T-helper 22 cell (primary cell): Measurements from ENCODE around the gene BTG1.
"Not testable (repeated sequence)": the region's sequence is repeated elsewhere in the genome, so short reads cannot be mapped to it uniquely, and the experiment has no call there.

Experiments used
- DNase-seq: peaks from one replicate; pipeline ENCODE4 v3.0.0-alpha.2; 2020; ENCODE audit warnings: low read depth

Gene BTG1

DNA sequence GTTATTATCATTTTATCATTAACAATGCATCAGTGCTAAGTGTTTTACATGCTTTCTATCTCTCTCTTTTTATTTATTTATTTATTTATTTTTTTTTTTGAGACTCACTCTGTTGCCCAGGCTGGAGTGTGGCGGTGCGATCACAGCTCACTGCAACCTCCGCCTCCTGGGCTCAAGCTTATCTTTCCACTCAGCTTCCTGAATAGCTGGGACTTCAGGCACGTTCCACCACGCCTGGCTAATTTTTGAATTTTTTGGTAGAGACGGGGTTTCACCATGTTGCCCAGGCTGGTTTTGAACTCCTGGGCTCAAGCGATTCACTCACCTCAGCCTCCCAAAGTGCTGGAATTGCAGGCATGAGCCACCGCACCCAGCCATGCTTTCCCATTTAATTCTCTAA, 3.9 kb upstream of the BTG1 start:
- no peak for DNase-seq

DNA sequence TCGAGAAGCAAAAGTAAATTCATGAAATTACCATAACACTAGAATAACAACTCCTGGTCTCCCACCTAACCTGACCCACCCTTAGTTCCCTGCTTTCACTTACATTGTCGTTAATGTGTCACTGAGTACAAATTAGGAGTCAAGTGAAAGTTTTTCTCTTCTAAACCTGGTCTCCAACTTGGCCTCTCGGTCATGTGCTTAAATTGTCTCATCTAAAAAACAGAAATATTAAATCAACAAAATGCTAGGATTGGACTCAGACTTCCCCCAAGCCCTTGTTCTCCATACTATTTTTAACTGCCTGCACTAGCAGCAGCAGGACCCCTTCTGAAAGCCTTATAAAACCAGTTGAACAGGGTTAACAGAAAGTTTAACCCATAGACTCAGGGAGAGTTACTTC, 1.8 kb upstream of the BTG1 start:
- no peak for DNase-seq

DNA sequence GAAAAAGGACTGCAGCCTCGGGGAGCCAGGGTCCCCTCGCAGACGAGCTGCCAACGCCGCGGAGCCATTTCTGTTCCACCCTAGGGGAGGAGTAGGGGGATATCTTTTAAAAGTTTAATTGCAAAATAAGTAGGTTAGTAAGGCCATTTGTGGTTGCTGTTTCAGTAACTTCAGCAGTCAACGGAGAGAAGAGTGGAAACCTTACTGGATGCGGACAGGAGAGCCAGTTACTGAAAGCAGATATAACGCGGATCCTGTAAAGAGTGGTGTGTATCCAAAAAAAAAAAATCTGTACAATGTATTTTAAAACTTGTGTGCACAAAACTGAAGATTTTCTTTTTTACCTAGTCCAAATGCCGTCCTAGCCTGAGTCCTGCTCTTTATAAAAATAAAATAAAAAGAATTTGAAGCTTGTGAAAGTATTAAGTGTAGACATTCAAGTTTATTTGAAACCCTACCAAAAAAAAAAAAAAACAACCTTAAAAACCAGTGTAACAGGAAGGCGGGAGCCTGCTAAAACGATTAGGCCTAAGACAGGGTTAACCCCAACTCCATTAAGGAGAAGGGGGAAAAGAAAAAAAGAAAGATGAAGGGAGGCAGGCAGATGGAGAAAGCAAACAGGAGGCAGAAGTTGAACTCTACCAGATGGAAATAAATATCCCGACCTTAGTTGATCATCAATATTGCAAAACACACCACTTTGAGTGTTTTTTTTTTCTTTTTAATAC, 1.0 kb upstream of the BTG1 start:
- no peak for DNase-seq

DNA sequence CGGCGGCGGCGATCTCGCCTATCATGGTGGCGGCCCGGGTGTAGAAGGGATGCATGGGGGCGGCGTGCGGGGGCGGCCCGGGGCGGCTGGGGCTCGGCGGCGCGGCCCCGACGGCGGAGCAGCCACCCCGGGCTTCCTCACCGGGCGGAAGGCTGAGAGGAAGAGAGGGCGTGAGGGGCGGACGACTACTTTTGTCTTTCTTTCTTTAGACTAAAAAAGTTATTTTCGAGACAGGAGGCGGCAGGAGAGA, 240 bp downstream of the BTG1 start:
- peak; percentile 16 for DNase-seq

DNA sequence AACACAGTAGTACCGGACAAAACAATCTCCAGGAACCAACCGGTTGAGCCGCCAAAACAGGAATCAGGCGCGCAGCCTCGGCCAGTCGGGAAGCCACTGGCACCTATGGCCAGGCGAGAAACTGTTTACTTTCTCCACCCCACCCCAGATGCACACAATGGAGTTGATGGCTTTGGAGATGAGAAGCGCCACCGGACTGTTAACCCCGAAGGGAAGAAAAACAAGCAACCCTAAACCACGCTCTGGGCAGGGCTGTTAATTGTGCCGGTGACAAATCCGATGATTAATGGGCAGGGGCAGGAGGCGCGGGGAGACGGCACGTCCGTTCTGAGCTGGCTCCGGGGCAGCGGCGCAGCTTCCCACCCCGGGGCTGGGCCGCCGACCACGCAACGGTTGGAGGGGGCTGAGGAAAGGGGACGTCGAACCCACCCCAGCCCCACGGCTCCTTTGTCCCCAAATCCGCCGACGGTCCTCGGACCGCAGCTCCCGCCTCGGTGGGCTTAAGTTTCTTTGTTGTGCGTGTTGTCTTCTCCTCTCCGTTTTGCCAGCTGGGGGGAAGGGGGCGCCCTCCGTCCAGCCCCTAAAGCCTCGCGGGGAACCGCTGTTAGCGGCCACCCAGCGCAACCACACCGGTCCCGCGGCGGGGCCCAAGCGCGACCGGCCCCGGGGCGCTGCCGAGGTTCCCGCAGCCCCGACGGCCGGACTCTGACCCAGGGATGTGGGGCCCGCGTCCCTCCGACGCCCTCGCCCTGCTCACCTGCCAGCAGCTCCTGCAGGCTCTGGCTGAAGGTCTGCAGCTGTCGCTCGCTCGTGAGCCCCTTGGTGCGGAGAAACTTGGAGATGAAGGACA, 790 bp downstream of the BTG1 start:
- DNase-seq: no peak

DNA sequence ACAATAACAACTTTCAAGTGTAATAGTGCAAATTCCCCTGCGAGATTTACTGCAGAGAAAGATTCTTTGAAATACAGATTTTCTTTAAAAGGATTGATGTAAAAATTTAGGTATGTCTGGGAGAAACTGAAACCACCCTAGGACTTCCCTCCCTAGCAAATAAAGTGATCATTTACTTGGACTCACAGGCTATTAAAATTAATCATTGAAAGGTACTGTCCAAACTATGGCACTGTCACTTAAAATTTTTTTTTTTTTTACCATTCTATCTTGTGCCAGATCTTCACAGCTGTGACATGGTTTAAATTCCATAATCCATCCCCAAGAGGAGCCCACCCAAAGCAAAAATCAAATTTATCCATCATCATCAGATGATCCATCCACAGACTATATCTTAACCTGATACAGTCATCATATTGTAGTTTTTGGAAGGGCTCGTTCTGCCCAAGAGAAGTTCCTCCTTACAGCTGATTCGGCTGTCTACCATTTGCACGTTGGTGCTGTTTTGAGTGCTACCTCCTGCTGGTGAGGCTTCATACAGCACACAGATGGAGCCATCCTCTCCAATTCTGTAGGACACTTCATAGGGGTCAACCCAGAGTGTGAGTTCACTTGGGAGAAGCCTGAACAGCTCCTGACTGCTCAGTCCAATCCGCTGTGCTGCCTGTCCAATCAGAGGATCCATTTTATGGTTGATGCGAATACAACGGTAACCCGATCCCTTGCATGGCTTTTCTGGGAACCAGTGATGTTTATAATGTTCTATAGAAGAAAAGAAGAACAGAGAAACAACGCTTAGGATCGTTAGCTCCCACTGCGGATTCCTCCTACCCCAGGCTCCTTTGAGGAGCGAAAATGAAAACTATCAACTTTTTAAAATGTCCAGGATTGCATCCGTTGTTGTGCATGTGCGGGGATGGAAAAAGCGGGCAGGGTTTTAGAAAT, 1.7 kb downstream of the BTG1 start:
- peak; percentile 43 for DNase-seq

DNA sequence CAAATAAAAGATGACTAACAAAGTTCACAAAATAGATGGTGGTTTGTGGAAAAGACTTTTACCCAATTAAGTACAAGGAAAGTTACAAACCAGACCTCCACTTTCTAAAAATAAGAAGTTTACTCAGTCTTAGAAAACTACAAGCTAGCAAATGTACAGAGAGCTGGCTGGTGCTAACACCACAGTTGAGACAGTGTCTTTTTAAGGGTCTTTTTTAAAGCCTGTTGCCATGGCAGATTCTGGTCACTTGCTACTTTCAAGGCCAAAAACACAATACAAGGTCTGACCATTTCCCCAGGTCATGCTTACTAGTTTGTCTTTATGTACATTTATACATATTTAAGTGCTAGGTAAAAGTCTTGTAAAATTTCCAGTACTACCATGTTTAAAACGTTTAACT, 2.4 kb downstream of the BTG1 start:
- no peak for DNase-seq

DNA sequence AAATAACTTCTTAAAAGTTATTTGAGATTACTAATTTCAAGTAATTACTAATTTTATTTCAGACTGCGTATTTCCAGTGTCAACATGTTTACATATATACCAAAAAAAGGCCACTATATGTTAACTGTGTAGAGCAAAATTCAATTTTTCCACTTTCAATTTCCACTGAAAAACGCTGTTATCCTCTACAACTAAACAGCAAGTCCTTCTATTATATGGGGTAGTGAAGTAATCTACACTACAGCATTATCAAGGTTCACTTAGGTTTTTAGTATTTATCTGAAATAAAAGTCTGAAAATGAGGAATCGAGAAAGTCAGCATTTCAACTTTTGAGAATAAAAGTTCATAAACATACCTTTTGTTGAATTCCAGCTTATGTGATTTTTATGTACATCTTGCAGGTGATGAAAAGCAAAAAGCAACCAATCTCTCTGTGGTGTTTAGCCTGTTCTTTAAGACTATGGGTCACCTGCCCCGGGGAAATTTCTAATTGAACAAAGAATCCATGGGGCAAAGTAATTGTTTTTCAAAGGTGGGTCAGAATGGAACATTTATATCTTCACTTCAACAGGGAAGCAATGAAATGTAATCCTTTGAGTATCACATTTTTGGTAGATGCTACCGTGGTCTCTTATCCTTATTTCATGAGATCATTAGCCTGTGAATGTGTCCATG, 3.3 kb downstream of the BTG1 start:
- DNase-seq: no peak

DNA sequence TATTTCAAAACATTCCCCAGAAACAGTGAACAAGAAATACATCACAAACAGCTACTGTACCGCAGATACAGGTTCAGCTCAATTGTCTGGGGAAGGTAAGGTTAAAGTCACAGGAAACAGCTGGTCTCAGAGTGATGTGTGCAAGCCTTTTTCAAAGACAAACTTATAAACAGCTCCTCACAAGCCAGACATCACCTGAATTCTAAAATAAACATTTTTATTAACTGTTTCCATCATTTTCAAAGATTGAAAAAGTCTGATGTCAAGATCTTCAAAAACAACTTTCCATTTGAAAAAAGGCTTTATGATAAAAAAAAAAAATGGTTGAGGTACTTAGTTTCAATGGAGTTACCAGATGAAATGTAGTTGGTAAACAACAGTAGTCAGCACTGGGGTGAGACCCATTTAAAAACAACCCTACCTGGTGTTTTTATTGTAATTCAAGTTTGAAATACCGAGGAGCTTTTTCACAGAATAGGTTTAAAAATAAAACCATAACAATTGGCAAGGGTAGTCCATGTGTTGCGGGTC, 4.0 kb downstream of the BTG1 start:
- no peak for DNase-seq

DNA sequence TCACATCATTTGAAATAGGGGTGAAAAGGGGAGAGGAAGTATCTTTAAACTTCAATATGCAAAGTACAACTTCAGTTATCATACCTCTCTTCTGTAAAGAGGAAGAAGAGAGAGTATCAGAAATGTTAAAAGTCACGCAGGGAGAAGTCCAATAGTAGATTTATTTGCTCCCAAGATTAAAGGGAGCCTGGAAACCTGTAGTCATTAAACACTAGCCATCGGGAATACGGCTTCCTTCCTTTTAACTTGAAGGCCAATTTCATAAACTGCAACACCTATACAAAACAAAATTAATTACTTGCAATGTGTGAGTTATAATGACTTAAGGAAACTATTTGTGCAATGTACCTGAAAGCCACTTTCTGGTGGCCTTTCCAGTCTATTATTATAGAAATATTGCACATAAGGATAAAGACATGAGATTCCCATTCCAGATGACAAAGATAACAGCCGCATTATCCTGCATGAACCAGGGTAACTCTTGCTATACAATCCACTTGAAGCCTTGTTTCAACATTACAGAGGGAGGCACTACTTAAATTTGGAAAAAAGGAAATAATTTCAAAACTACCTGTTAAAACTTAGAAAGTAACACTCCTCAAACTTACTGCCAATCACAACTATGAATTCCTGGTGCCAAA, 4.6 kb downstream of the BTG1 start:
- DNase-seq: no peak

DNA sequence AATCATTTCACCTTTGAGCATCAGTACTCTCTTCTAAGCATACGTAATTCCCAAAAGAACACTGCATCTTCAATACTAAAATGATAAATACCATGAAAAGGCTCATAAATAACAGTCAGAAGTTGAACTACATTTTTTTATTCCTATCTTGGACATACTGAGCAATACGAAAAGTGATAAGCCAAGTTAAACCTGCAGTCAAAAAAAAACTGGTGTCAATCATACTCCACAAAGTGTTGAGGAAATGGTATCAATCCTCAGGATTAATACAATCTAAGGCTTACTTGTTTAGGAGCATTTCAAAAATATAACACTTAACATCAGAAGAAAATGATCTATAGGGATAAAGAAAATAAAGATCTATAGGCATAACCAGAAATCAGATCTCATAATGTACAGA, 5.5 kb downstream of the BTG1 start:
- DNase-seq: no peak

DNA sequence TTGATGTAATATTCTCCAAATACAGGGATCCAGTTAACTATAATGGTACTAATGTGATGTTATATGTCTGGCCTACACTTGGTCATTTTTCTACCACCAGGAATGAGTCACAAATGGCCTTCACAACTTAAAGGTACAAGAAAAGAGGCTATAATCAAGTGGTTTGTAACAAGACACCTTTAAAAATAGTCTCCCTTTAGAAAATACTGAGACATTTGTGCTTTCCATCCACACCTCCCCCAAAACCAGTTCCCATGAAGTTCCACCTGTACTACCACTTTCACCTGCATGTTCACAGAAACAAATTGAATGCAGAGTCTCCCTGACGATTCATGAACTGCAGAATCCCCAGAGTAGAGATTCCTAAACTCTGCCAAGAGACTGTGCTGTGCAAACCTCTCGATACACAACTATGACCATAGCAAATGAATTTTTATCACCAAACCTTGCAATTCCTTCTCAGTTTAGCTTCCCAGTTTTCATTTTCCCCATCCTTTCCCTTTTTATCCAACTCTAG, 6.0 kb downstream of the BTG1 start:
- DNase-seq: no peak

DNA sequence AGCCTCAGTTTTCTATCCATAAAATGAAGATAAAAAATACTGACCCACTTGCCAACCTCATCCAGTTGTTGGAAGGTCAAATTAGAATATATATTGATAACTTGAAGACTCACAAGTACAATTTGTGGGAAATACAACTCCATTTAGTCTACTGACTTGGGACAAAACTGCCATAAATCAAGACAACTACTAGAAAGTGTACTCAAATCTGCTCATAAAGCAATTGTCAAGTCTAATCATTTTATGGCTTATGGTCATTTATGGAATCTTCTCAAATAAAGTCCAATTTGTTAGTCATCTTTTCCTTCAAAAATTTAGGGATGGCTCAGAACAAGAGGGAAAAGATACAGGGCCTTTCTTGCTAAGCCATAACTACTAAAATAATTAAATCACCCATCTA, 7.0 kb downstream of the BTG1 start:
- no peak for DNase-seq

DNA sequence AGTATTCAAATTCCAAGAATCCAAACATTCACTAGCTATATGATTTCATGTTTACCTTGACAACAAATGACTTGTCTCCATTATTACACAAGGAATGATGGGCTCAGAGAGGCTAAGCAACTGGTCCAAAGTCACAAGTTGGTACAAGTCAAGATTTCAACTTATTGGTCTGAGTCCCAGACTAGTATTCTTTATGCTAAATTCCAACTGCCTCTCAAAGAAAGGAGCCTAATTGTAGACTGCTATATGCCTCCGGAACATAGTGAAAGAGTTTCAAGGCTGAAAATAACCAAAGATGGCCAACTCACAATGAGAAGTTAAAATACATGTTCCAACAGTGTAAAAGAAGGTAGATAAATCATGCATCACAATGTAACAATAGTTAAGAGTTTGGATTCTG, 7.5 kb downstream of the BTG1 start:
- no peak for DNase-seq

DNA sequence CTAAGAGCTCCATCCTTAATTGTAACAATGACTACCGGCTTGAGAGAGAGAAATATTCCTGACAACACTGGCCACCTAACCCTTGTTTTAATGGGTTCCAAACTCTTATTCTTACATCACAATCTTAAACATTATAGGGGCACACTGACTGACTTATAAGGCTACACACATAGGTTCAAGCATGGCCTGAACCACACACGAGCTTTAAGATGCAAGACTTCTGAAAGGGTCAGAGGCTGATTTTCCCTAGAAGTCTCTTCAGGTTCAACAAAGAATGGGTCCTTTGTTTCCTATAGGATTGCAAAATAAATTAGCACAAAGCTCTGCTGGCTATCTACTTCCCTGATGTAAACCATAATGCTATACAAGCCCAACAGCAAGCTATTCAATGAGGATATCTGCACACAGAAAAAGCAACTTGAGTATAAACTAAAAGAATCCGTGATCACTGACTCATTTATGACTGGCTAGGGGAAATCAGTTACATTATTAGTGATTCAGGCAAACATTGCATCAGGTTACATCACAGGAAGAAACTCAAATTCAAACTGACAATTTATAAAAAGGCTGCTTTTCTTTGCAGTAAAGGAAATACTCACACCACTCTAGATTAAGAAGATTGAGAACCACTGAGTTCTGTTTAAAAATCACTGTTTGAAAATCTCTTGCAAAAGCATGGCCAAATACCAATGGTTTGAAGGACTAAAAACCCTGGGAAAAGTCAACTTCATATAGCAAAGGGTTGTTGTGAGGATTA, 8.5 kb downstream of the BTG1 start:
- DNase-seq: no peak

DNA sequence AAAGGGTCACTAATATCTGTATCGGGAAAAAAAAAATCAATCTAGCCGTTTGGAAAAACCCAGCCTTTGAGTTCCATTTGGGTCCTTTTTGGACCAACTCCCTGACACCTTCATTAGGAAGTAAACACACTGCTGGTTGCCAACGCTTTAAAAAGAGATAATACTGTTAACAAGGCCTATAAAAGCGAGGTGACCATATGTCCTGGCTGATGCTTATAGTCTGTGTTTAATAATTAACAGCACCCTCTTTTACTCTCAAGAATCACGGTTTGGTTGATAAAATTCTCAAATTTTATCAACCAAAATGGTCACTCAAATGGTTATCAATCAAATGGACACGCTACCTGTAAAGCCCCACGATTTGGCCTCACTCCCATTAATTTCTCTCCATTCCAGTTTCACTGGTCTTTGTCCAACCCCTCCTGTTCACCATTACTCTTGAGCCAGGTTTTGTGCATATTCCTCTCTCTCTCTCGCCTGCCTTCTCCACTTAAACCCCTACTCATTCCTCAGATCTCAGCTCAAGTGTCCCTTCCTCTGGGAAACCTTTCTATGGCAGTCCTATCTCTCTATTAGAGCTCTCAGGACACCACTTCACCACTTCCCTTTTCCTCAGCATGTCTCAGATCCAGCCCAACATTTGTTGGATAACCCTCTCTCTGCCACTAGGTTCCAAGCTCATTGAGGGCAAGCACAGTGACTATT, 9.5 kb downstream of the BTG1 start:
- DNase-seq: no peak

DNA sequence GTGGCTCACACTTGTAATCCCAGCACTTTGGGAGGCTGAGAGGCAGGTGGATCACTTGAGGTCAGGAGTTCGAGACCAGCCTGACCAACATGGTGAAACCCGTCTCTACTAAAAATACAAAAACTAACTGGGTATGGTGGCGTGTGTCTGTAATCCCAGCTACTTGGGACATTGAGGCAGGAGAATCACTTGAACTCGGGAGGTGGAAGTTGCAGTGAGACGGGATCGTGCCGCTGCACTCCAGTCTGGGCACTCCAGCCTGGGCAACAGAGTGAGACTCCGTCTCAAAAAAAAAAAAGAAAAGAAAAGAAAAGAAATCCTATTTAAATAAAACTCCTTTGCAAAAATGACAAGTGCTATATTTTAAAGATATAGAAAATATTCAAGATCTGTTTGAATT, 10.1 kb downstream of the BTG1 start:
- DNase-seq: not testable (repeated sequence)

DNA sequence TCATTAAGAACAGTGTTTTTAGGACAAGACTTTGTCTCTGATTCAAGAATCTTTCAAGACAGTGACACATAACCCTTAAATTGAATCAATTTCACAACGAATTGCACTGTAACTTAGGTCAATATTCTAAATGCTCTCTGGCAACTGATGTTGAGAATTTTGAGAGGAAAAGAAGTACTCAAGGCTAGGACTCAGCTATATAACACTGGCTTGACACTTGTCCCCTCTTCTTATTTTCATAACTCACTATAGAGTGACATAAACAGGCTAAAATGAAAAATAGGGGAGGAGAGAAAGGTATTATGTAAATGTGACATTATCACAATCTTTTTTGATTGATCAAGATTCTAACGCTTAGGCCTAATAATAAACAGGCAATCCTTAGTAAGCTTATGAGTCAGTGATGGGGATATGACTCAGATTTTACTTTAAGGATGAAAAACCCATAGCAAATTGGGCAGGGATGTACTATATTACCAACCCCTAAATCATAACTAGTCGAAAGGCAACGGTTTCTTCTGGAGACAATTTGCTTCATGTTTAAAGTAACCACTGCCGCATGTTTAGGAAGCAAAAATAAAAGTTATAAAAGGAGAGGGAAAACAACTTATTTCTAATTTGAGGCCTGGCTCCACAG, 10.9 kb downstream of the BTG1 start:
- DNase-seq: no peak
